Measurements from ENCODE around the gene CRB1. TPM values are rescaled to one million over a fixed set of nuclear protein-coding genes. Genes with fewer than 3 reads are reported as not detected.

Gene CRB1
- total and polyA plus RNA-seq, 2 of the 8 experiments (the other 6 are each of a cell fraction or from before 2014, with no cell fraction given), result 0.03 TPM; not detected in 1

DNA sequence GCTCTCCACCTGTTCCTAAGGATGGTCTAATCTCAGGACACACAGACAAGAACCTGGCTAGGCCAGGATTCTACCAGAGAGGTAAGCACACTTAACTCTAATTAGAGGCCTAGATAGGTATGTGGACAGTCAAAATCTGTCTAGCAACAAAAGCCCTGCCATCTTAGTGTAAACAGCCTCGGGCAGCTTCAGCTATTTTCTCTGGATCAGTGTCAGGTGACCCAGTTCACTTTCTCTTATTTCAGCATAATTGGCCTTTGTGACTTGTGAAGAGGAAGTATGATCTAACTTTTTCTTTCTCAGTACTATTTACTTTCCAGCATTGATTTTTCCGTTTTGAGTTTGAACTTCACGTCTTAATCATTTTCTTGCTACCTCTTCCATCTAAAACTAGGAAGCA lies 217.7 kb downstream of the CRB1 start (continued):
- TF ChIP-seq CHD7 (IDR thresholded peaks at IDR 0.05; ENCODE audit: insufficient replicate concordance, low read length) (no peak), SP4 (IDR thresholded peaks at IDR 0.05; ENCODE audit: low read length) (no peak), HDAC2 (IDR thresholded peaks at IDR 0.05; ENCODE audit: borderline replicate concordance in 1 of 2, low read depth in 2 of 2, low read length in 2 of 2) (no peak), SIX5 (IDR thresholded peaks at IDR 0.05; ENCODE audit: low read depth, low read length) (no peak), KDM1A (IDR thresholded peaks at IDR 0.05; ENCODE audit: borderline replicate concordance, low read length) (no peak), JUN (IDR thresholded peaks at IDR 0.05; ENCODE audit: low read depth, low read length) (no peak), SIRT6 (IDR thresholded peaks at IDR 0.05; ENCODE audit: low read length) (no peak)
